HG03039 (cell line): ENCODE data around the gene NUP37.
"Not testable (repeated sequence)": the region's sequence is repeated elsewhere in the genome, so short reads cannot be mapped to it uniquely, and the experiment has no call there.

ENCODE experiments used
- ATAC-seq: cut with Tn5 transposase; IDR thresholded peaks from one replicate; pipeline ENCODE4 v1.9.1; 2021; ENCODE audit warnings: mild to moderate bottlenecking, moderate library complexity; ENCODE audit not compliant: unreplicated experiment

Gene NUP37

GRCh38 chr12:102095677-102096263, 24.1 kb downstream of the NUP37 start:
- ATAC-seq = no peak

- ATAC-seq = no peak
Observed at GRCh38 chr12:102093319-102093718, 26.6 kb downstream of the NUP37 start.

- not testable (repeated sequence) for ATAC-seq
Observed at GRCh38 chr12:102089228-102089835, 30.6 kb downstream of the NUP37 start.

GRCh38 chr12:102080842-102081241, 39.1 kb downstream of the NUP37 start:
- ATAC-seq = no peak

- not testable (repeated sequence) for ATAC-seq
Observed at GRCh38 chr12:102072092-102072491, 47.8 kb downstream of the NUP37 start.

GRCh38 chr12:102069707-102070106, 50.2 kb downstream of the NUP37 start:
- ATAC-seq = no peak

GRCh38 chr12:102067574-102068258, 52.2 kb downstream of the NUP37 start:
- no peak for ATAC-seq

- ATAC-seq = no peak
Observed at GRCh38 chr12:102064476-102064875, 55.4 kb downstream of the NUP37 start.

- ATAC-seq = no peak
Observed at GRCh38 chr12:102063069-102063468, 56.8 kb downstream of the NUP37 start.

- ATAC-seq = no peak
Observed at GRCh38 chr12:102062419-102062806, 57.5 kb downstream of the NUP37 start.

GRCh38 chr12:102061560-102062418, 58.1 kb downstream of the NUP37 start, which contains the start of gene WASHC3:
TSS of gene WASHC3 (minus strand) at chr12:102061991. CDS start at chr12:102061962, 29 bp downstream.
- peak; percentile 90 for ATAC-seq

- no peak for ATAC-seq
Observed at GRCh38 chr12:102061096-102061559, 58.8 kb downstream of the NUP37 start.

GRCh38 chr12:102059343-102059742, 60.6 kb downstream of the NUP37 start:
- no peak for ATAC-seq

GRCh38 chr12:102054345-102054744, 65.6 kb downstream of the NUP37 start:
- ATAC-seq = no peak

GRCh38 chr12:102053062-102053349, 66.9 kb downstream of the NUP37 start:
- no peak for ATAC-seq

- no peak for ATAC-seq
Observed at GRCh38 chr12:102052192-102053061, 67.5 kb downstream of the NUP37 start.

- no peak for ATAC-seq
Observed at GRCh38 chr12:102051431-102051965, 68.4 kb downstream of the NUP37 start.

- ATAC-seq = no peak
Observed at GRCh38 chr12:102050660-102051430, 69.1 kb downstream of the NUP37 start.

GRCh38 chr12:102043928-102044327, 76.0 kb downstream of the NUP37 start:
- ATAC-seq = peak; percentile 84
